Central memory CD4-positive, alpha-beta T cell (primary cell): Measurements from ENCODE around the gene OOSP4A.

Source experiments
- DNase-seq: peaks from one replicate; pipeline ENCODE4 v3.0.0; 2022
- total RNA-seq, 3 experiments: gene quantifications; one replicate each; lab custom pipeline; 2026; lab: John Stamatoyannopoulos, UW

Gene OOSP4A
- 0 reads per million in 3 experiments for total RNA-seq

DNA sequence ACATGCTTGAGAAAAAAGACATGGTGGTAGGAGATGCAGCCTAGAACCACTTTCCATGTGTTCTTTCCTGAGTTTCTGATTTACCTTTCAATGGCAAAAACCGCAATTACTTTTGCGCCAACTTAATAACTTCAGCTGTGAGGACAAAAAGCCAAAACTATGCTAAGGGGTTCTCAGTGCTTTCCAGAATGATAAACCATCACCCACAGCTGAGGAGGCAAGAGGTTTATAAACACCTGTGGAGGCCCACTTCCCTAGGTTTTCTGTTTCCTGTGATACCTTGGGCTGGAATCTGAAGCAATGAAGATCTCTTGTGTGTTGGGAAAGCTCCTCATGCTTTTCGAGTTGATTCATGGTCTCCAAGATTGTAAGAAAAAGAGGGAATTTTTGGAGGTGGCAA, at the start of gene OOSP4A:
TSS of gene OOSP4A (plus strand) at position 301 of the 400 bp plus-strand sequence. CDS start at position 301, 0 bp downstream.
- DNase-seq = no peak

DNA sequence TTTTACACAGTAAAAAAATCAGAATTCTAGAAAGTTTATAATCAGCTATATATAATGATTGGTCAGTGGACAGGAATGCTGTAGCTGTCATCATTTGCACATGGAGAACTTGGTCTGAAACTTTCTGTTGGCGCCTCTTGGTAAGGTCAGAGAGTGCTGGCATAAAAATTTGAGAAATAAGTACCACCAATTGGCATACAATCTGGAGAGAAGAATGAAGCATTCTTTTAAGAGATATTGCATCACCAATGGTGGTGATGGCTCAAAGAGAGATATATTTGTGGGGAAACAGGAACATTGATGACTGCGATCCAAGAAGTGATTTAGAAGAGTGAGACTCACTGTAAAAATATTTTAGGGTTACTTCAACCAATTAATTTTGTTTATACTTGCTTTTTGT, 45.4 kb upstream of the OOSP4A start:
- DNase-seq = no peak

DNA sequence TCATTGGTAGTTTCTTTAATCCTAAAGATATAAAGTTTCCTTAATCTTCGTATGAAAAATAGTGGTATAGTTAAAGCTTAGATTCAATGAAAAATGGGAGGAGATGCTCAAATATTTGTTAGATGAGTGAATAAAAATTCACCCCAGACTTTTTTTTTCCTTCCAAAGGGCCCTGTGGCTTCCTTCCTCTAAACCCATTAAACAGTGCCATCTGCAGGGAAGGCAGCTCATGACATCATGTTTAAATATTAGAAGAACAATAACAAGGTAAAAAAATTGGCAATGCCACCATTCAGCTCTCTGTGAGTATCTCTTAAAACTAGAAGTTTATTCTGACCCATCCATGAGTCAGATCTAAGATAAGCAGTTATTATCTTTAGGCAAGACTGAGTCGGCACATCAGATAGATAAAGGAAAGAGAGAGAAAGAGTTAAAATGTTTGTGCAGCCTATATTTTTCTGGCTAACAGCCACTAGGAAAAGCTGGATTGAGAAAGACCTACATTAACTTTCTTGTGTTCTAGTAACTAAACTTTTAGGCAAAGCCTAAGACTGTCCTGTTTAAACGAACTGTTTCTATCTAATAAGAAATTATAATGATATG, 44.7 kb upstream of the OOSP4A start:
- no peak for DNase-seq

DNA sequence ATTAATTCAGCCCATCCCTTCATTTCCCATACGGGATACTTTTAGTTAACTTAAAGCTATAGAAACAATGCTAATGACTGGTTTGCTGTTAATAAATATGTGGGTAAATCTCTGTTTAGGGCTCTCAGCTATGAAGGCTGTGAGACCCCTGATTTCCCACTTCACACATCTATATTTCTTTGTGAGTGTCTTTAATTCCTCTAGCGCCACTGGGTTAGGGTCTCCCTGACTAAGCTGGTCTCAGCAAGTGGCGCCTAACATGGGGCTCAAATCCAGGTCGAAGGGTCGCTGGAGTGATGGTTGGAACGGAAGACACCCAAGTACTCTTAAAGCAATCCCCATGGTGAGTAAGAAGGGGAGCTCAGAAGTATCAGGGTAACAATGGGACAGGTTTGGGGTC, 40.0 kb upstream of the OOSP4A start:
- DNase-seq = no peak

DNA sequence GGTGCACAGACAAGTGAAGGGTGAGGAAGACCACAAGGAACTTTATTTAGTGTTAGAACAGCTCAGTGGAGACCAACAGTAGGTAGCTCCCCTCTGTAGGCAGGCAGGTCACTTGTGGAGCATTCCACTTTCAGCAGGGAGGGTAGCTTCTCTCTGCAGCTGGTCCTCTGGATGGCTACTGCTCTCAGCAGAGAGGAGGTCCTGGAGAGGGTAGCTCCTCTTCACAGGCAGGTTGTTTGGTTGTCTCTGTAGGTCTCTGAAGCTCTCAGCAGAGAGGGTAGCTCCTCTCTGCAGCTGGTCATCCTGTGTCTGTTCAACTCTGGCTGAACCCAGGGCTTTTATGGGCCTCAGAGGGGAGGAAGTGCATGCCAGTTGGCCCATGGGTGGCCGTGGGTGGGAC, 32.1 kb upstream of the OOSP4A start:
- no peak for DNase-seq

DNA sequence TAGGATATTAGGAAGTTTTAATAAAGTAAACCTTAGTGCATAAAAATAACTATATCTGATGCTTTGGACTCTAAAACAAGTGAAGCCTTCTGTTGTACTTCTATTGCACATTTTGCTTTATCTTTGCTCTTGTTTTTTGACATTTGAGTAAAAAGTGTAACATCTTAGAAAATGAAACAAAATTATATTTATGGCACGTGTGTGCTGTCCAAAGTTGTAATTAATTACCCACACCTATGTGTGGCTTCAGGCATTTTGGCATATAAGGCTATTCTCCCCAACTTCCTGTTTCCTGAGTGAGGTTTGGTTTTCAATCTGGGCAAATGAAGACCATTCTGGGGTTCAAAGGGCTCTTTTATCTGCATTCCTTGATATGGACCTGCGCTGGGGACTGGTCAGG, 25.7 kb upstream of the OOSP4A start, which contains the start of gene OOSP1:
TSS of gene OOSP1 (plus strand) at position 301 of the 400 bp plus-strand sequence. CDS start at position 324, 23 bp downstream.
- no peak for DNase-seq

DNA sequence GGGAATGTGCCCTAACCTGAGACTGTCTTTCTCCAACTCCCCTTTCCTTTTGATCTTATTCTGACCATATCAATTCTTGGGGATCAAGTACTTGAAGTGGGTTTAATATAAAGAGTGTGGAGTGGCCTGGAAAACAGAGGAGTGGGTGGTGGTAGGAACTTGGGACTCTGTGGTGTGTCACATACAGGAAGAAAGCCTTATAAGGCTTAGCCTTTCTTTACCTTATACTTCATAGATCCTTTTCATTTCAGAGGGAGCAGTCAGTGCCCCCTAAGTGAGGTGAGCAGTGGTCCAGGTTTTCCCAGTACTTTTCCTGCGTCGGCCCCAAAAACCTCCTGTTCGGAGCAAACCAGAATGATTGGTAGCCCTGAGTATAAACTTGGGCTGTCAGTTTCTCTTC, 25.1 kb upstream of the OOSP4A start:
- DNase-seq = no peak

DNA sequence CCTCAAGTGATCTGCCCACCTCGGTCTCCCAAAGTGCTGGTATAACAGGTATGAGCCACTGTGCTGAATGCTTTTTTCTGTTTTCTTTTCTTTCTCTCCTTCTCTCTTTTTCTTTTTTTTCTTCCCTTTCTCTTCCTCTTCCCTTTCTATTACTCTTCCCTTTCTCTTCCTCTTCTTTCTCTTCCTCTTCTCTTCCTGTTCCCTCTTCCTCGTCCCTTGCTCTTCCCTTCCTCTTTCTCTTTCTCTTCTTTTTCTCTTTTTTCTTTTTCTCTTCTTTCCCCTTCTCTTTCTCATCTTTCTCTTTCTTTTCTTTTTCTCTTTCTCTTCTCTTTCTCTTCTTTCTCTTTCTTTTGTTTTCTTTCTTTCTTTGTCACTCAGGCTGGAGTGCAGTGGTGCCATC, 24.4 kb upstream of the OOSP4A start:
- DNase-seq = no peak

DNA sequence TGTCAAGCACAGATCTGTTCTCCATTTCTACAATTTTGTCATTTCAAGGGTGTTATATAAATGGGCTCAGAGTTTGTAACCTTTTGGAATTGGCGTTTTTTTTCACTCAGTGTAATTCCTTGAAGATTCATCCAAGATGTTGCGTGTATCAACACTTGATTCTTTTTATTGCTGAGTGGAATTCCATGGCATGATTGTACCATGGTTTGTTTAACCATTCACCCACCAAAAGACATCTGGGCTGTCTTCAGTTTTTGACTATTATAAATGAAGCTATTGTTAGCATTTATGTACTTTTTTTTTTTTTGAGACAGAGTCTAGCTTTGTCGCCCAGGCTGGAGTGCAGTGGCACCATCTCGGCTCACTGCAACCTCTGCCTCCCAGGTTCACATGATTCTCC, 22.7 kb upstream of the OOSP4A start:
- DNase-seq = no peak

DNA sequence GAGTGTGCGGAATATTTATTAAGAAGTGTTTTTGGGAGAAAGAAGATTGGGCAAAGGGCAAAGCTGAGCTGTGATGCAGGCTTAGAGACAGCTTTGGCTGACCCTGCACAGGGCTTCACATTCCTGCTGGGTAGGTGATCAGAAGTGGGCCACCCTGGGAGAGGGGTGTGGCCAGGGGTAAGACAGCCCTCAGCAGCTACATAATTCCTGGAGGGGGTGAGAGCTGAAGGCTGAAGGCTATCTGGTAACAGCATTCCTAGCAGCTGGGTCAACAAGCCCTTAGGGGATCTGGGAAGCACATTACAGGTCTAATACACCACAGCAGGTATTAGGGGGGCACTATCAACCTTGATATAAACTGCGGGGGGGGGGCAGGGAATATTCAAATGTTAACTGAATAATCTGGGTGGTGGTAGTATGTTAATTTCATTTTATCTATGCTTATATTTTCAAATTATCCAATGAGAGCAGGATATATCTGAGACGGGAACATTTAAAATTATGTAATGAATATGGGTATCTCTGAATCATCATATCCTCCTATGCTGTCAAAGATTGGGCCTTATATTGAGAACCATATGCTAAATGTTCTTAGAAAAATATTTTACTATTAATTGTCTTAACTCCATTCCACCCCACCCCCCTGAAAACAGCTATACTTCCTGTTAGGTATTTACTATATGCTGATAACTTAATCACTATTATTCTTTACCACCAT, 19.7 kb upstream of the OOSP4A start:
- no peak for DNase-seq

DNA sequence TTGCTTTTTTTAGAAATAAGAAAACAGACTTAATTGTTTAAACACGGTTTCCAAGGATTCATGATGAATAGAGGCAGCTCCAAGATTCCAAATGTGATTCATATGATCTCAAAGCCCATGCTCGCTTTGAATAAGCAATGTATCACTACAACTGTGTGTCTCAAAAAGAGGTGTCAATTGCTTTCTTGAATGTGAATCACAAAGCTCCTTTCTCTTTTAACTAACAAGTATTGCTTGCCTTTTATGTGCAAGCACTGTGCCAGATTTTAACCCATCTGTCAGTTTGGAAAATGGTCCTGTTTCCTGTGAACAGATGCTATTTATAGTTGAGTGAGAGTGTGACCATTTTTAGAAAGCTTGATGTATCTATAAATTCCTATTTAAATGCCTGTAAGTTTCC, 19.1 kb upstream of the OOSP4A start:
- DNase-seq = no peak

DNA sequence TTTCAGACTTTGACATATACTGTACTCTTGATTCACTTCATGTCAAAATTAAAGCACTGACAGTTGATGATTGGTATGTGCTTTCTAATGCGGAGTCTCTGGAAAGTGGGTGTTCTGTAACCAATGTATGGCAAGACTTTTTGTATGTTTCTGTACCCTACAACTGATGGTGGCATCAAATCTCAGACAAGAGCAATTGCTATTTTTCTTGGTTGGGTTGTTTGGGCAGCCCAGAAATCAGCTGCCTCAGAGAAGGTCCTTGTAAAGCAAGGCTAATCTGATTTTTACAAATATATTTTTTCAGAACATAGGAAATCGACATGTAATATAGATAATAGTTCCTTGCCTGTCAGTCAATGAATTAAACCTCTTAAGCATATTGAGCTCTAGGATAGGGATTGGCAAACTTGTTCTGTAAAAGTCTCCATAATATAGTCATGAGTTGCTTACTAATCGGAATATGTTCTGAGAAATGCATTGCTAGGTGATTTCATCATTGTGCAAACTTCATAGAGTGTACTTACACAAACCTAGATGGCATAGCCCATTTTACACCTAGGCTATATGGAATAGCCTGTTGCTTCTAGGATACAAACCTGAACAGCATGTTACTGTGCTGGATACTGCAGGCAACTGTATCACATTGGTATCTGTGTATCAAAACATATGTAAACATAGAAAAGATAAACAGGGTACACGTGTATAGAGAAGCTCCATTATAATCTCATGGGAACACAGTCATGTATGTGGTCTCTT, 10.2 kb upstream of the OOSP4A start:
- DNase-seq = no peak

DNA sequence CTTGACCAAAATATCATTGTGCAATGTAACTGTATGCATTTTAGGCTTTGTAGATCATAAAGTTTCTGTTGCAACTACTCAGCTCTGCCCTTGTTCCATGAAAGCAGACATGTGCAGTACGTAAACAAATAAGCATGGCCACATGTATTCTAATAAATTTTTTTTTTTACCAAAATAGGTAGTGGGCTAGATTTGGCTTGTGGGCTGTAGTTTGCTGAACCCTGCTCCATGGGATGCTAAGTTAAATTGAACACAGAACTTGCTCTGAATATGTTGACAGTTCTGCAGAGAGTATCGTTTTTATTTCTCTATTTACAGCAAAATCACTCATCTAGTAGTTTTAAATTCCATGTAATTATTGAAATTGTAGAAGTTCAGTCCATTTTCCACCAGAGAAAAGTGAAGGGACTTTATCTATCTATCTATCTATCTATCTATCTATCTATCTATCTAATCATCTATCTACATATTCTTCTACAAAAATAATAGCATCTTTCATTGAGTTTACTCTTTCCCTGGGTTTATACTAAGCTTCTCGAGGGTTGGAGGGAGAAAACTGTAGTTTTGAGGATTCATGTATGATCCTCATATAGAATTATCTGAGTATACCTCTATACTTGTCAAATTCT, 9.5 kb upstream of the OOSP4A start:
- no peak for DNase-seq

DNA sequence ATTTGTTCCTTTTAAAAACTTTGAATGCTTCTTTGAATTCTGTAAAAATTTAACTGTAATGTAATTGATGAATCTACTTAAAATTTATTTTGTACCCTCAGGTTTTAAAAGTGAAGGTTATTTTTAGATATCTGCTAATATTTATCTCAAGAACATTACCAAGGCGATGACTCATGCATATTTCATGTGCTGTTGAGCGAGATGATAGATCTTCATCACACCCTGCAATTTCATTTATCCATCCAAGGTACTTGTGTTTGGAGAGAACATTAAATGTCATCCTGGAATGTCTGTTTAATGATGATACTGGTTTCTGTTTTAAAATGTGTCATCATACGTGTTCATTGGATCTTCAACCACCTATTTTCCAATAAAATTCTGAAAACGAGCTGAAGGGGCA, 6.7 kb upstream of the OOSP4A start:
- DNase-seq = no peak

DNA sequence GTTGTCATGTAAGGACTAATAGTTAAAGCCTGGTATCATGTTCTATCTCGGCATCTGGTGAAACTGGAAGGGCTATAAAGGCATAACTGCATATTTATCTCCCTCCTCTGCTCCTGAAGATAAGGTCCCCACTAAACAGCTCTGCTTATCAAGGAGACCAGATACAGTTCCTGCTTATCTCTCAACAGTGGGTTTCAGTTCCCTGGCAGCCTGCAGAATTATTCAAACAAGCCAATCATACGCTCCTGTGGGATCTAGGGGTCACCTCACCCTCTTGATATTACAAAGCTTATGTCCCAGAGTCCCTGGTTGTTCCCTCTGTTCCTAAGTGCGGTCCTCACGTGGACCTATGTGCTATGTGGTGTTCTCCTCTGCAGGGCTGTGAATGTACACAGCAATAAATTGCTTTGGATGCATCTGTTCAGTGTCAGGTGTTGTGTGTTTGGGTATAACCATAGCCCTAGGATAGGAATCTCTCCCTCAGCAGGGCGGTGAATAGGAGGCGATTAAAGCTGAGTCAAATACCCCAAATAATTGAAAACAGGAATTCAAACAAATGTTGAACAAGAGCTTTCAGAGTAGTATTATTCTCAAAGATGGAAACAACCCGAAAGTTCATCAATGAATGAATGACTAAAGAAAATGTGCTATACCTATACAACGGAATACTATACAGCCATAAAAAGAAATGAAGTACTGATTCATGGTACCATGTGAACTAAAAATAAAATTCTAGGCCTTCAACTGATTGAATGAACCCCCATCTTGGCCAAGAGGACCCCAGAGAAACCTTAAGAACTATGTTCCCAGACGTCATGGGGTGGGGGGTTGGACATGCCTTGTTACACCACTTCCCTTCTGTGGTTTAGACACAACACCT, 3.1 kb upstream of the OOSP4A start:
- DNase-seq = no peak

DNA sequence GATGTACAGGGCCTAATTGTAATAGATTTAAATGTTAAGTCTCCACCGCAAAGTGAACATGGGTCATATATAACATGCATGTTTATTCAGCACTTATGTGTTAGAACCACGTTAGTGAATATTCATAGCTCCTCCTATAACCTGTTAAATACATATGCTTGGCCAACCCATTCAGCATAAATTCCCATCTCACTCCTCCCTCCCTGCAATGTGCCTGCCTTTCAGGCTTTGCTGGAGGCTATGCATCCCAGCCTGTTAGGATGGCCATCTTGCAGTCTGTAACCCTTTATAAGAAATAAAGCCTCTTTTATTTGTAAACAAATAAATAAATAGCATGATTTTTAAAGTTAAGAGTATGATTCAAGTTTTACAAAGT, 1.7 kb upstream of the OOSP4A start:
- no peak for DNase-seq

DNA sequence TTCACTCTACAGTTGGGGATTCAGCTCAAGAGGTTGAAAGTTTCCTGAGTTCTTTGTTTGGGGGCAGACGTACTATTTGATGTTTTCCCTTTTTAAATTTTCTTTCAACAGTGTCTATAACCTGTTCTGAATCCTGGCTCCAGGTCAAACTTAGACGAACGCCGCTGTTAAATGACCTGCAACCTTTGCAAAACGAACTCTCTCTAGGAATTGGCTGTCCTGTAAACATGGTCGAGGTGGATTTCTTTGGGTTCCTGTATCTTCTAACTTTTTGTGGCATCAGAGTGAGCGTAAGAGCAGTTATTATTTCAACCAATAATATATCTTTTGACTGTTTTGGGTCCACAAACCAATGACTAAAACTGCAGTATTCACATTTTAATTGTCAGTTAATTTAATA, 1.6 kb downstream of the OOSP4A start:
- DNase-seq = no peak

DNA sequence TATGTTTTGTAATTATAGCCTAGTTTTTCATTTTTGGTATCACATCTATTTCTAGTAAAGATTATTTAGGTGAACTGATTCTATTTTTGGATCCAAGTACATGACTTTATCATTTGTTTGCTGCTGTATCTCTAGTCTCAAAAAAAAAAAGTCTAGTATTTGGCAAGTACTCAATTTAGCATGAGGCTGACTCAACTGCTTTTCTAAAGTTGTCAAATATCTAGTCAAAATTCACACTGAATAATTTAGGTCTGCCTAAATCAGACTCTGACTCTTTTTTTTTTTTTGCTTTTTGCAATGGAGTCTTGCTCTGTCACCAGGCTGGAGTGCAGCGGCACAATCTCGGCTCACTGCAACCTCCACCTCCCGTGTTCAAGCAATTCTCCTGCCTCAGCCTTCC, 2.4 kb downstream of the OOSP4A start:
- DNase-seq = no peak

DNA sequence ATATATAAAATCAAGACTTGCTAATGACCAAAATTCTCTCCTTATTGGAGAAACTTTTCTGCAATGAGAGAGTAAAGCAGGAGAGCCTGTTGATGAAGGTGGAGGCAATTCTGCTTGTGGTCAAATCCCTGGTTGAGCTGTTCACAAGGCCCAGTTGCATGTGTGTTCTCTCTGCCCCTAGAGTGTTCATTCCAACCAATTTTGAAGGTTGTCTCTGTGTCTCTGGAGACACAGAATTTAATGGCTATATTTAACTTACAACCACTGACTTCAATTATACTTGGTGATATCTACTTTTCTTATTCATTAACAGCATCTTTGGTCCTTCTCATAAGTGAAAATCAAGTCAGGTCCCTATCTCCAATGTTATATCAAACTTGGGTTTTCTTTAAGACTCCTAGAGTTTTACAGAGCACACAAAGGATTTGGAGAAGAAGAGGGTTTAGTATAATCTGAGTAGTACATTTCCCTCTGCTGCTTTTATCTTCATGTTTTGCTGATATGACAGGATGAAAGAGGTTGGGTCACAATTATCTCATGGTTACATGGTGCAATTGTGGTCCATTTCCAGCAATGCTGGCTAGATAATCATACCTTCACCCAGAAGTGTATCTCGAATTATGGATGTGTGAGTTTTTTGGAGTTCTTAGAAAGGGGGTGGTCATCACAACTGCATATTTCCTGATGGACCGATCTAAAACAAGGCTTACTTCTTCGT, 4.0 kb downstream of the OOSP4A start:
- DNase-seq = no peak

DNA sequence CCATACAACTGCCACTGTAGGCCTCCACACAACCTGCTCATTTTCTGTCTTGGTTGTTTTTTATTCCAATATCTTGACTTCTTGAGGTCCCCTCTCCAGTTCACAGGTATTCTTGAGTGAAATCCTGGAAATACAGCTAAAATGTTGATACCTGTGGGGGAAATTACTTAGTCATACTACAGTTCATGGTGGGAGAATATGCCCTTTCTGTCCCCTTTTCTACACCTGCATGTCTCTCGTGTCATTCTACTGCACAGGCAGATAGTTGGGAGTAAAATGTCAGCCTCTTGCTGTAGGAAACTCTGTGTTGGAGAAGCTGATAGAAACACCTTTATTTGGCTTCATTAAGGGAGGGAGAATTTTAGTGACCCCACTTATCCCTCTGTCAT, 4.6 kb downstream of the OOSP4A start:
- no peak for DNase-seq

DNA sequence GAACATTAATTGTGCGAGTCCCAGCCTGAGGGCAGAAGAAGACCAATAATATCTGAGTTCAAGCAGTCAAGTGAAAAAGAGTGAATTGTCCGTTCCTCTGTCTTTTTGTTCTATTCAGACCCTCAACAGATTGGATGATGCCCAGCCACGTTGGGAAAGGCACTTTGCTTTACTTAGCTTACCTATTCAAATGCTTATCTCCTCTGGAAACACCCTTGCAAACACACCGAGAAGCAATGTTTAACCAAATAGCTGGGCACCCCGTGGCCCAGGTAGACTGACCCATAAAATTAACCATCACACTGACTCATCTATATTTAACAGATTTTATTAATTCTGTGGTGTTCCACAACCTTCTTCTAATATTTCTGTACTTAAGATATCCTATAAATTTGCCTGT, 9.3 kb downstream of the OOSP4A start:
- no peak for DNase-seq
